Muscle of back (tissue), 11 donors: ENCODE results near the gene TMEM132D. TPM values are rescaled to one million over a fixed set of nuclear protein-coding genes. Genes with fewer than 3 reads are reported as not detected.

Source experiments
- DNase-seq, 3 donors: peaks; one replicate each; pipeline versions ENCODE4 v3.0.0 to v3.0.0-alpha.2; 2013
- polyA plus RNA-seq, 10 donors: library from polyadenylated mRNA; unstranded; fragments of 120-200 nt; gene quantifications; one replicate each; pipeline ENCODE4 v1.2.1, GENCODE V29; 2013; ENCODE audit not compliant: insufficient read length in 10 of 10

The TMEM132D gene
- polyA plus RNA-seq, 10 donors, result 0.35 to 1.6 (median 0.91) TPM

DNA sequence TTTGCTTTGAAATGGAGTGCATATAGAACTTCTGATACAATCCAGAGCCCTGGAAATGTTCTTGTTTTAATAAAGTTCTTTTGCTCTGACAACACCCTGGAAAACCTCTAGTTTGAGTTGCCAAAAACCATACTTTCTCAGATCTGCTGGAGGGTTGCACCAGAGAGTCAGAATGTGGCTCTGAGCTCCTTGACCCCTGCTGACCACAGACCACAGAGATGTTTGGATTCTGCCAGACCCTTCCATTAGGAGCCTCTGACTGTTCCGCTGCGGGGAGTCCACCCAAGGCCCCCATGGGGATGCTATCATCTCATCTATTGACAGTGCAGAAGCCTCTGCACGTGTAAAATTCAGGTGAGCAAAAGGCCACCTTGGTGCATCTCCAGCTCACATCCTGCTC, 718.0 kb downstream of the TMEM132D start:
- DNase-seq, result no peak

DNA sequence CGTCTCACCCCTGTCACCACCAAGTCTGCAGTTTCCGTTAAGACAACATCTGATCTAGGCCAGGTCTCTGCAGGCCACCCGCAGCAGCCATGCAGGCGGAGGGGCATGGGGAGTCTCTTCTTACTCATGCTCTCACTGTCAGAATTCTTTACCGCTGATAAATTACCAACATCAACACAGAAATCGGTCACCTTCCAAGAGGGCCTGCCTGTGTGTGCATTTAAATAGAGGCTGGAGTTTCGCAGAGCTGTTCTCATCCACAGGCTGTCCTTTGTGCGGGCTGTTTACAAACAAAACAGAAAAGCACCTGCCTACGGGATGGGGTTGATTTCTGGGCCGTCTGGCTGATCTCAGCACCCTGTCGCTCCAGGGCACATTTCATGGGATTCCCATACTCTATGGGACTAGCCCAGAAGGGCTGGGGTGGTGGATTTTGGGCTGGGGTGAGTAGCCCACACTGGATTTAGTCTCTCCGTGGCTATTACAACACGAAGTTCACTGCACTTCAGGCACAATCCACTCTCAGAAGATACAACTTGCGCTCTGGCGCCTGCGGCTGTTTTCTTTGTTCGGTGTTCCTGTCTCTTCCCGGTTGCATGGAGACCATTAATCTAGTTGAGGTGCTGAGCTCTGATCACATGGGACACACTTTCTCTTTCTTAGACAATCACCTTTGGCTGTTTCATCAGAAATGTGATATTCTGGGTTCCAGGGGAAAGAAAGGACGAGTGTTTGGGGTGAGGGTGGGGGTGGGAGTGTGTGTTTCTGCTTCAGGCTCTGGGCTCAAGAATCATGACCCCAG, 719.5 kb downstream of the TMEM132D start:
- no peak for DNase-seq

DNA sequence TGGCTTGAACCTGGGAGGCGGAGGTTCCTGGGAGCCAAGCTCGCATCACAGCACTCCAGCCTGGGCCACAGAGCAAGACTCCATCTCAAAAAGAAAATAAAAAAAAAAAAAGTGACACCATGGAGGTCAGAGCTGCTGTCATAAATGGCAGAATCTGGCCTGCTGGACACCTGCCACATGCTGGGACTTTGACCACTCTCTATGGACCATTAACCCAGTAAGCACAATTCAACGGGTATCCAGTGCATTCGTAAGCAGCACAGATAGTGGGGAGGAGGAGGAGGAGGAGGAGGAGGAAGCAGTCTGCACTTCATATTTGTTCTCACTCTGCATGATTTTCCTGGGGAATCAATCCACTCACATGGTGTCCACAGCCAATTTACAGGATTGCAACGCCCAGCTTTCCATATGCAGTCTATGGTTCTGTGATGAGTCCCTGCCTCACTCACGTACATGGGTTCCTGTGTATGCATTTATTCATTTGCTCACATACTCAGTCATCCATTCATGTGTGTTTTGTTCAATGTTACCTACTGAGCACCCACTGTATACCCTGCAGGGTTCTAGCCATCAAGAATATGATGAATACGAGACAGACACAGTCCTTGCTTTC, 723.8 kb downstream of the TMEM132D start:
- no peak for DNase-seq

DNA sequence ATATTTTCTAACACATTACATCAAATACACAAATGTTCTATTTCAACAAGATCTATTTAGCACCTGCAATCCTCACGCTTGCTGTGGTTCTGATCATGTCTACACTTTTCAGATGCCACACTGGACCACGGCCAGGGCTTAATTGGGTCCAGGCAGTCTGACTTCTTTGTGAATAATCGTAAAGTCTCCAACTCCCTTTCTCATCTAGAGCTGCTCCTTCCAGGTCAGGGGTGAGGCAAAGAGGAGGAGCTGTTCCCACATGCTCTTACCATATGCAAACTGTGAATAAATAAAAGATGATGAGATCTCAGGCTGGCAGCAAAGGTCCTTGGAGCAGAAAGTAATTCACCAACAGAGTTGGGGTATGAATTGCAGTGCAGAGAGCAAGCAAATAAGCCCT, 733.9 kb downstream of the TMEM132D start:
- no peak for DNase-seq

DNA sequence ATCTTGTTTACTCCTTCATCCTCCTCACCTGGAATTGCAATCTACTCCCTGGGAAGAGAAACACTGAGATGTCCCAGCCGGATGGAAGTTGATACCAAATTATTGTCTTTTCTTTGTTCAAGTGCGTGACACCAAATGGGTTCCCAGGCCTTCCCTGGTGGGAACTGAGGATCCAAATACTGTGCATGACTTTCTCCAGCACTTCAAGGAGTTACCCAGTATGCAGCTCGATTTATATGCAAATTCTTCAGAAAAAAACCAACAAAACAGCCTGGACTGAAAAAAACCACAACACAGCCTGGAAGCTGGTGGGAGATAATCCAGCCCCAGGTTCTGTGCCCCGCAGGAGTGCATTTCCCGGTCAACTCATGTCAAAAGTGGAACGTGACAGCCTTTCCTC, 740.0 kb downstream of the TMEM132D start:
- no peak for DNase-seq

DNA sequence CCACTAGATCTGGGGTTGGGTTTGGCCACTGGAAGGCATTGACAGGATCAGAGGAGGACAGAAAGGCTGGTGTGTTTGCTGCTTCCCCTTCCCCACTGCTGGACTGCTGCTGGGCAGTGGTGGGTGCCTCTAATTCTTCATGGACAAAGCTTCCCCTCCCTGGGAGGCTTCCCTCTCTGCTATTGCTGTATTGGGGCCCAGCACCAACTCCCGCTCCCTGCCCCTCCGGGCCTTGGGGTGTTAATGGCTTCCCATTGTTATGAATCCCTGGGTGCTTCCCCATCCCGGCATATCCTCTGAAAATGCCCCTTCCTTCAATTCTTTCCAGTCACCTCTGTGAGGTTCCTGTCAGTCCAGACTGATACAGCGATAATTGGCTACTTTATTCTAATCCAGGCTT, 740.4 kb downstream of the TMEM132D start:
- DNase-seq, result no peak

DNA sequence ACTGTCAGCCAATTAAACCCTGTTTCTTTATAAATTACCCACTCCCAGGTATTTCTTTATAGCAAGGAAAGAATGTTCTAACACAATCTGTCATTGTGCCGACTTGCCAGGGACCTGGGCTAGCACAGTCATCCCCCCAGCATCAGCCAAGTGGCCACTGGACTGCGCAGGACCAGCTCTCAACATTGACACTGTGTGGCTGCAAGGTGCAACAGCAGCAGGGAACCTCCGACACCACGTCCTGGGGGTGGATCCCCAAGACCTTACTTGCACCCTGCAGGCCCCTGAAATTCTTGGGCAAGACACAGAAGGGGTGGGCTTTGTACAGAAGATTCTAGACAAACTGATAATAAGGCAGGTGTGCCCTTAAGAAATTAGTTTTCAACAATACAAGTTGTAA, 741.0 kb downstream of the TMEM132D start:
- DNase-seq, result no peak

DNA sequence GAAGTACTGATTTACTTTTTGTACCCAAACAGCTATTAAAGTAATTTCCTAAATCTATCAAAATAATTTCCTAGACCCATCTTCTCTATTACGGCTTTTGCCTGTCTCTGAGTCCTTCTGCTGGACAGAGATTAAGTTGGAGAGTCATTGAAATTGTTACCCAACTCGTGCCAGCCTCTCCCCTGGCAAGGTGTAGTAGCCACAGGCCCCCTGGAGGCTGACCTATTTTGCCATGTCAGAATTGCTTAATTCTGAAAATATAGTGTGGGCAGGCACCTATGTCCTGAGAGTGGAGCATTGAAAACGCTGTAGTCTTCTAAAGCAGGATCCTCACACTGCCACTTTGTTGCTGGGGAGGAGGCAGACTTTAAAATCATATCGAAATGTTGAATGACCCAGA, 742.3 kb downstream of the TMEM132D start:
- no peak for DNase-seq

DNA sequence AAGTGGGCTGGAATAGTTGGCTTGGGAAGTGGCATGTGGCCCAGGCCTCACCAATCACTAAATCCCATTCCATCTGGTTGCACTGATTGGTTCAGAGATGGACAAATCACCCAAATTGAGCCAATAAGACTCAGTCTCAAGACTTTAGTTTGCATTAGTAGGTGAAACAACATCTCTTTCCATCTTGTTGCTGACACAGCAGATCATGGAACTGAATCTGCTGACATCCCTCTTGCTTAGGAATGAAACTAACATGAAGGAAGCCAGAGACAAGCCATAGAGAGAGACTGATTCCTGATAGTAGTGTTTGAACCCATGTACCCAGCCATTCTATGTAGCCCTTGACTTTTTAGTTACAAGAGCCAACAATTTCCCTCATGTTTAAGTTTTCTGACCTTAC, 743.5 kb downstream of the TMEM132D start:
- DNase-seq, result no peak

DNA sequence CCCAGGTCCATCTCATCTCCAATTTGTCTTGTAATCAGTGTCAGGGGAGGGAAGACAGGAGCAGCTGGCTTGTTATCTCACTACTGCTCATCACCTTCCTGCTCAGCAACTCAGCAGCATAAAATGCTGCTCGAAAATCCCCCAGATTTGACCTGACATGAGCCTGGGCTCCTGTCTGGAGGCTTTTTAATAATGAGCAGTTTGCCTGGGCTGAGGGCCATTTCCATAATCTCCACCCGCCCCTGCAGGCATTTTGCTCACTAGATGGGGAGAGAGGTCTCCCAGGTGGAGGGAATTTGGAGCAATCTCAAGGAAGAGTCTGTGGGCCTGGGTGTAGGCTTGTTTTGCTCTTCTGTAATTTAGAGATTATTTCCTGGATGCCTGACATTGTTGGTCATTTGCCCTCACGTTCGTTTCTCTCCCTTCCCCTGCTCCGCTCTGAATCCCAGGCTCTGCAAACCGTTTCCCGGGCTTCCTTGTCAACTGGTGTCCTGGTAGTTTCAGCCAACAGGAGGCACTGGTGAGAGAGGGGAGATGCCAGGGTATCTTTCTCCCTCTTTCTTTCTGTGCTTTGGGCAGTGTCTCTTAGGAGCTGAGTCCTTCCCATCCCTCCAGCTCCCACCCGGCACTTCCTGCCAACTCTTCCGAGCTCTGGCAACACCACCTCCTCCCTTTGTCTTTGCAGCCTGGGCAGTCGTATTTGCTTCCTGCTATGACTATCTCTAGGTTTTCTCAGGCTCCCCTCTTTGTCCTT, 751.3 kb downstream of the TMEM132D start:
- peak in 1 of 3 donors; percentile 15 for DNase-seq

DNA sequence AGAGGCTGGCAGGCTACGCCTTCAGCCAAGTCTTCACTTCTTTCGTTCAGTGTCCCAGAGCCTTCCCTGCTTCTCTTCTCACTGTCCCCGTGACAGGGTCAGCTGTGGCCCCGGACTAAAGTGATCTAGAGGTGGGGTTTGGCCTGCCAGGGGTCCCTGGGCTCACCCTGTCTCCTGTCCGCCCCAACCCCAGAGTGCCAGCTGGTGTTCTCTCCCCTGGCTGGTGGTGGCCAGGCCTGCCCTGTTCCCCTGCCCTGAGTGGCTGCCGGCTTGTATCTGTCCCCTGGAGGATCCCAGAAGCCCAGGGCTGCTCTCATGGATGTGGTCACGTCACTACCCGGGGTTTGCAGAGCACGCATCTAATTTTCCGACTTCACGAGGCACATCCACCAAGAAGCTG, 753.1 kb downstream of the TMEM132D start:
- no peak for DNase-seq

DNA sequence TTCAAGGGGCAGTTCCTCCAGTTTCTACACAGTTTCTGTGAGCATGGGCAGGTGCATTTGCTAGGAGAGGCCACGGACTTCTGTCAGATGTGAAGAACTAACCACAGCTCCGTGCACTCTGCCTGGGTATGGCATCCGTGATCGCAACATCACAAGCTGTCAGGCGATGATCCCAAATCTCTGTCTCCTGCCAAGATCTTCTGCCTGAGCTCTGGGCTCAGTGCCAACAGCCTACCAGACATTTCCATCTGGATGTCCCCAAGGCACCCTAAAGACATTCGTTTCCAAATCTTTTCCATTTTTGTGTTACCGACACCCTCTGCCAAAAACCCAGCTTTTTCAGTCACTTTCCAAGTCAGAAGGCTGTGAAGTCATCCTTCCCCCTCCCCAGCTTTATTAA, 758.4 kb downstream of the TMEM132D start:
- DNase-seq, result peak; percentile 12 to 26 (median 13)

DNA sequence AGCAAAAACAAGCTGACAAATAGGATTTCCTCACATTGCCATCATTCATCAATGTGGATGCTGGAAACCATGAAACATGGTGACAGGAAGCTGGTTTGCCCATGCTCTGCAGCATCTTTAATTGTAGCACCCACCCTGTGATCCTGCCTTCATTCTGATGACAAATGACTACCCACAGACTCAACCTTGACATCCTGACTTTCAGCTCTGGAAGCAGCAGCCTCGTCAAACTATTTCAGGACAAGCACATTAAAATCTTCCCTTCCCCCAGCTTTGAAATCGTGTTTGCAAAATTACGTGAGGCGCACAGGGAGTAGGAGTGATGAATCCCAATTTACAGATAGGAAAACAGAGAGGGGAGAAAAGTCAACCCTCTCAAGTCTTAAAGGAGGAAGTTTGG, 765.0 kb downstream of the TMEM132D start:
- DNase-seq, result no peak

DNA sequence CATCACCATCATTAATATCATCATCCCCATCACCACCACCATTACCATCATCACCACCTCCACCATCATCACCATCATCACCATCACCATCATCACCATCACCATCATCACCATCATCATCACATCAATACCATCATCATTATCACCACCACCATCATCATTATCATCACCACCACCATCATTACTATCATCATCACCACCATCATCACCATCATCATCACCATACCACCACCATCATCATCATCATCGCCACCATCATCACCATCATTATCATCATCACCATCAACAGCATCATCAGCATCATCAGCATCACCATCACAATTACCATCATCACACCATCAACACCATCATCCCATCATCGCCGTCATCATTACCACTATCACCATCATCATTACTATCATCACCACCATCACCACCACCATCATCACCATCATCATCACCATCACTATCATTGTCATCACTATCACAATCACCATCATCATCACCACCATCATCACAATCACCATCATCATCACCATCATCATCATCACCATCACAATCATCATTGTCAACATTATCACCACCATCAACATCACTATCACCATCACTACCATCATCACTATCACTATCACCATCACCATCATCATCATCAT, 767.0 kb downstream of the TMEM132D start:
- no peak for DNase-seq

DNA sequence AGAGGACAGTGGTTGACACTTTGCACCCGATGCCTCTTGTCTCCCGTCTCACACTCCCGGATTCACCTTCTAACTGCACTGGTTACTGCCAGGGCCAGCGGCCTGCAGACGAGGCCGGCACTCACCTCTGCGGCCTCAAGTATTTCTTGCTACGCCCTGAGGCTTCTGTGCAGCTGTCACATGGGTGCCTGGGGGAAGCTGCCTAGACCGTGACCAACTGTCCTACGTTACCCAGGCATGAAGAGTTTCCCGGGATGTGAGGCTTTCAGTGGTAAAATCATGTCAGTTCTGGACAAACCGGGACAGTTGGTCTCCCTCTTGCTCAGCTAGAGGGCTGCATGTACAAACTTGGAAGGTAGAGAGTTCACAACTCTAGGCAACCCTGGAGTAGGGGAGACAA, 776.1 kb downstream of the TMEM132D start:
- DNase-seq, result peak in 1 of 3 donors; percentile 13

DNA sequence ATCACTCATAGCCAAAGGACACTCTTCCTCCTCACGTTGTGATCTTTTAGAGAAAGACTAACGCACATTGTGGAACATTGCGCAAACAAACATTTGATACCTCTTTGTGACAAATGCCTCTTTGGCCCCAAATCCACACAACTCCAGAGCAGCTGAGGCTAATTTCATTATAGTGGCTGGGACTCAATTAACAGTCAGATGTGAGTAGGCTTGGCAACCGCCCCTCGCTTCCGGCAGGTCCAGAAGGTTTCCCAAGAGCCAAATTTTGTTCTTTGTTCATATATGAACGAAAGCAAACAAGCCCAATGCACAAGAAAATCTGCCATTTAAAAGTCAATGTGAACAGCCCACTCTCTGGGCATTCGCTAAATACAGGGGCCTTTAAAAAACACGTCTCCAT, 776.6 kb downstream of the TMEM132D start:
- DNase-seq, result peak in 1 of 3 donors; percentile 1

DNA sequence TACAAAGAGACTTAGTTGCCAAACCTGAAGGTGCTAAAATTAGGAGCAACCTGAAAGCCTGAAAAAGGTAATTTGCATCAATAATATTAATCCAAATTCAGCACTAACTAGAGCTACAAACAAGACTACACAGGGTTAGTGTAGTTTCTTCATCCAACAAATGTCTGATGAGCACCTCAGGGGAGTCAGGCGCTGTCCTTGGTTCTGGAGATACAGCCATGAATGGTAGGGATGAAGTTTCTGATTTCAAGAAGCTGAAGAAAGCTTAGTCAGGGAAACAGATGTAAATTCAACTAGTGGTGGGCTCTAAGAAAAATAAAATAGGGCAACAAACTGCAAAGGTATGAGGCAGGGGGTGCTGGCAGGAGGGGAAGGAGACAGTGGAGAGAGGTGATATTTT, 784.3 kb downstream of the TMEM132D start:
- DNase-seq, result peak in 2 of 3 donors; percentile 9 to 43

DNA sequence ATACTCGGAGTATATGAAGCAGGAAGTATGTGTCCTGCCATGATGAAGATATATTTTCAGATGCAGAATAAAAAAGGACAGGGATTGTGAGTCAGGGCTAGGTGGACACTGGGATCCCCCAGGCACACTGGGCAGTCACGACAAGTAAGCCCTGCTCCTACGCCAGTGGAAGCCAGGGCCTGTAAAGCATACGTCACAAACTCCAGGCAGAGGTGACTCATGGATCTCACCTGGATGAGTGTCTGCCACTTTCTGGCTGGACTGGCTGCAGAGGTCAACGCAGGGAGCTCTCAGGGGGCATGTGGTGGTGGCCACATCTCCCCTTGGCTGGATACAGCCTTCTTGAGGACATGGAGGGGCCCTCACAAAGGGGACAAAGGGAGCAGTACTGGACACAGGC, 788.3 kb downstream of the TMEM132D start:
- no peak for DNase-seq

DNA sequence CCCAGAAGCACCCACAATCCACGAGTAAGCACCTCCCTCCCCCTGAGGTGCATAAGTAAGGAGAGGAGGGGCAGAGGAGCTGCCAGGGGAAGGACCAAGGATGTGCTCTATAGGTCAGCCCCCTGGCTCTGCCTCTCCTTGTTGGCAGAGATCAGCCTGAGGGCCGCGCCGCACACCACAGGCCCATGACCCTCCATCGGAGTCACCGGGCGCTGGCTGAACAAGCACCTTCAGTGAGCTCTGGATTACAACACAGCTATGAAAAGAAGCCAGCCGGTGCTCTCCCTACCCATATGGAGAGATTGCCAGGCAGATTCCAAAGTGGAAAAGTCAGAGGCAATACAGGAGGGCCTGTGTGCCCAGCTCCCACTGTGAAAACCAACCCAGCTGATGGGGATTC, 793.2 kb downstream of the TMEM132D start:
- no peak for DNase-seq

DNA sequence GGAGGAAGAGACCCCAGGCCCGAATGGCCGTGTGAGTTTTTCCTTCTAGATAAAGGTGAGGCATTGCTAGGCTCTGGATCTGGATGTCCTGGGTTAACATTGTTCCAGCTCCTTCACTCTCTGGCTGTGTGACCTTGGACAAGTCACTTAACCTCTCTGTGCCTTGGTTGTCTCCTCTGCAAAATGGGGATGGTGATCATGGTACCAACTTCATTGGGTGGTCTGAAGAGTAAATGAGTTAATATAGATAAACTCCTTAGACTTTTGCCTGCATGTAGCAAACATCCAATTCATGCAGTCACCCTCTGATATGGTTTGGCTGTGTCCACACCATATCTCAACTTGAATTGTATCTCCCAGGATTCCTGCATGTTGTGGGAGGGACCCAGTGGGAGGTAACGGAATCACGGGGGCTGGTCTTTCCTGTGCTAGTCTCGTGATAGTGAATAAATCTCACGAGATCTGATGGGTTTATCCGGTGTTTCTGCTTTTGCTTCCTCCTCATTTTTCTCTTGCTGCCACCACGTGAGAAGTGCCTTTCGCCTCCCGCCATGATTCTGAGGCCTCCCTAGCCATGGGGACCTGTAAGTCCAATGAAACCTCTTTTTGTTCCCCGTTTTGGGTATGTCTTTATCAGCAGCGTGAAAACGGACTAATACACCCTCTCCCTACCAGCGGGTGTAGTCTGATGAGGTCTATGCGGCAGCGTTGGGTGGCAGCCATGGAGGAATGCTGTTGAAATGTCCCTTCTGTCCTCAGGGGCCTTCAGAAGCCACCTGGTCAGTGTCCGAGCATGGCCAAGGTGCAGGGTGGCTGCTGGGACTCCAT, 794.4 kb downstream of the TMEM132D start:
- DNase-seq, result no peak

DNA sequence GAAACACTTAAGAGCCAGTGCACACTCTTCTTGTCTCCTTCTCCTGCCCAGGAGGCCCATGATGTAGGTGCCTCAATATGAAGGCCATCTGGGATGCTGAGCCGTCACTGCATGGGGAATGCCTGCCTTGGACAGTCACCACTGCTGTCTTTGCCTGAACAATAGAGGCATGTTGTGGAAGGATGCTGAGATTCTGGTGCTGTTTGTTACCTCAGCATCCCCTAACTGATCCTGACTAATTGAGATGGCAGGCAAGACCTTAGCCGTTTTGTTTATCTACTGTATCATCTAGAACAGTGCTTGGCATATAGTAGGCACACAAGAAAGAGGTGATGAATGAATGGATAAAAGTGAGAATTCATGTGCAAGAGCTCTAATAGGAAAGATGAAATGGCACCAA, 797.1 kb downstream of the TMEM132D start:
- DNase-seq, result no peak
